ENCODE measurements around the gene GAMT.

GAMT gene

DNA sequence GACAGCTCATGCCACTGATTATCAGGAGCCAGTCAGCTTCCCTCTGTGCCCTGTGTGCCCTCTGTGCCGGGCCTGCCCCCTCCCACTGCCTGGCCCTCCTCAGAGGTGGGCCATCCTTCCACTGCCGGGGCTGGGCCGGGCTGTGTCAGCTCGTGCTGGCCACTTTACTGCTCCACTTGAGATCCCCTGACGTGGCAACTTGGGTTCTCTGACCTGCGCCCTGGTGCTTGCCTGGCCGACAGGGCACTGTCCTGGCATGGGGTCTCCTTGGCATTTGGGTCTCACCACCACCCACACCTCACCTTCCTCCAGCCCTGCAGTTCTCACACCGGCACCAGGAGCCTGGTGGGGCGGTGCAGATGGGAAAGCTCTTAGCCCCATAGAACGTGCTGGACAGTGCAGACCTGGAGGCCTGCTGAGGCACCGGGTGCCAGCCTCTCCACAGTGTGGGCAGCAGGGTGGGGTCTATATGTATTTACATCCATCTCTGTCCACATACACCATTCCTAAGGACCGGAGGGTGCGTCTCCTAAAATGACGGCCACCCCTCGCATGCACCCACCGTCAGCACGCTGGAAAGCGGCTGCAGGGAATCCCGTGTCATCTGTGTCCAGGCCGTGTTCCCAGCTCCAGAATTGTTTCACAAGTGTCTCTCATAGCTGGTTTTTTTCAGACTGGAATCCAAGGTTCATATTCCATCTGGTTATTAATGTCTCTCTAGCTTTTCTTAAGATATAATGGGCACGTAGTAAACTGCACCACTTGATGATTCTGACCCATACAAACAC is 17.8 kb upstream of the GAMT start:
- in situ Hi-C loops (cut with MboI; ENCODE audit: low sequenced_read_pairs), result no loop called here

DNA sequence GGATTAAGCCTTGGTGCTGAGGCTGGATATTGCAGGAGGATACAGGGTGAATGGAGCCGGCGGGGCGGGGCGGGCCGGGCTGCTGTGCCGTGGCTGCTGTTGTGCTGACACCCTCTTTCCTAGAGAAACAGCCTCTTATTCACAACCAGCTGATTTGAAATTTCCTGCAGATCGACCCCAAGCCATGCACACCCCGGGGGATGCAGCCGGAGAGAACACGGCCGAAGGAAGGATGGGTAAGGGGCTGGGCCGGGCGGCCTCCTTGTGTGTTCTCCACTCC is 17.1 kb upstream of the GAMT start:
- in situ Hi-C loops (cut with MboI; ENCODE audit: low sequenced_read_pairs), result no loop called here

DNA sequence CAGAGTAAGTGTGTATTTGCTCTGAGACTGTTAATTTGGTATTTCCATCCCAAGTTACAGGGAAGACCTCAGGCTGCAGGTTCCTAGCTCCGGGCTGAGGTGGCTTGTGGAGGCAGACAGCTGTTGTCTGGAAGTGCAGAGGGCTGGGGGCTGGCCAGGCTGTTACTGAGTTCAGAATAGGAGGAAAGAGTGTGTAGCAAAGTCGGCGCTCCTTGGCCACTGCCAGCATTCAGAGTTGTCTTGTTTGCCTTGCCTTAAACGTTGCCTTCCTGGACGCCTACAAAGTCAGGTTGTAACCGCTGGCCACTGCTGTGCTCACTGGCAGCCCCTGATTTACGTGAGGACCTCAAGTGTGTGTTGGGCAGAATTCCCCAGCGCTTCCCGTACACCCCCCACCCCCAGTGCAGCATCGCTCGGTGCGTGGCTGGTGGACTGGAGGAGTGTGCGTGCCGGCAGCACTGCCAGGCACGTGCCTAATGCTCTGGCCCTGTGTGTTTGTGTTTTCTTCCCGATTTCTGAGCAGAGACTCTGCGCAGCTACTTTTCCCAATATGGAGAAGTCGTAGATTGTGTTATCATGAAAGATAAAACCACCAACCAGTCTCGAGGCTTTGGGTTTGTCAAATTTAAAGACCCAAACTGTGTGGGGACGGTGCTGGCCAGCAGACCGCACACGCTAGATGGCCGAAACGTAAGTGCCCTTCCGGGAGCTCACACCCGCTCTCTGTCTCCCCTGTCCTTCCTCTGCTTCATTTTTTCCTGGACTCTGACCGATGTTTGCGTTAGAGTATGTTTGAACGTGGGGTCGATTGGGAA is 16.5 kb upstream of the GAMT start:
- in situ Hi-C loops (cut with MboI; ENCODE audit: low sequenced_read_pairs), result no loop called here

DNA sequence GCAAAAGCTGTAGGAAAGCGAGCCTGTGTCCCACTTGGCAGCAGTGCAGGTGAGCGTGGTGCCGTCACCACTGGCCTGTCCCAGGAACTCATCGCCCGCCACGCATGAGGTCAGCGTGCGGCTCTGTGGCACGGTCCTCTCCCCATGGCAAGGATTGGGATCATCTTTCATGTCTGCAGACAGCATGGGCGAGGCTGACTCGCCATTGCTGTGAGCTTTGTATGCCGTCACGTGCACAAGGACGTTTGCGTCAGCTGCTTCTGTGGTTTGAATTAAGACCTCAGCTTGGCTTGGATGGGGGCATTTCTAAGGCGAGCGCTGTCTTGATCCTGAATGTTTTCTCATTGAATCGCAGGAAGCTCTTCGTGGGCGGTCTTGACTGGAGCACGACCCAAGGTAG is 15.8 kb upstream of the GAMT start:
- in situ Hi-C loops (cut with MboI; ENCODE audit: low sequenced_read_pairs), result no loop called here

DNA sequence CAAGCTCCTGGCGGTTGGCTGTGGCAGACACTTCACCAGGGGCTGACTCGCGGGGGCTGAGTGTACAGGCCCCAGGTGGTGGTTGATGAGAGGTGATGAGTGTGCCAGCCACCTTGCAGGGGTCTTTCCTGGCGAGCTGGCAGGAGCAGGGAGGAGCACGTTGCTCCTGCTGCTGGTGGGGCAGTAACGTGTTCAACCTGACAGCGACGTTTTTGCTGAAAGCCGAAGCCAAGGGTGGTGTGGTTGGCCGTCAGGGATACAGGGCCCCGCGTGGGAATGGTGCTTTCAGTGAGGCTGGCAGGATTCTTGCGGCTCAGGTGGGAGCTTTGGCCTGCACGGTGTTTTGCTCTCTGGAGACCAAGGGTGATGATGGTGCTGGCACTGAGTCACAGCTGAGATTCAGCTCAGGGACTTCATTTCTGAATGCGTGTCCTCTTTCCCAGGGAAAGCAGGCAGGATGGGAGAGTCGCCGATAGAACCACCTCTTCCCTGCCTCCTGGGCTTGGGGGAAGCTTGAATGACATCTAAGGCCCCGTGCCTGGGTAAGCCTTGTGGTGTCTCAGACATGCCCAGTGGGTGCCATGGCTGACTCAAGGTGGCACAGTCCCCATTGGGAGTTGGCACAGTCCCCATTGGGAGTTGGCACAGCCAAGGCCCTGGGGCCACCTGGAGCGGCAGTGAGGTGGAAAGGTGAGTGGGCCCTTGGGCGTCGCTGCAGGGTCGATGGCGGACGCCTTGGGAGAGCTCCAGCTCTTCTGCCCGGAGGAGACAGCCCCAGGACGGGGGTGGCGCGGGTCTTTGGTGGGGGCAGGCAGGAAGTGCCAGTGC is 14.9 kb upstream of the GAMT start:
- in situ Hi-C loops (cut with MboI; ENCODE audit: low sequenced_read_pairs), result no loop called here

DNA sequence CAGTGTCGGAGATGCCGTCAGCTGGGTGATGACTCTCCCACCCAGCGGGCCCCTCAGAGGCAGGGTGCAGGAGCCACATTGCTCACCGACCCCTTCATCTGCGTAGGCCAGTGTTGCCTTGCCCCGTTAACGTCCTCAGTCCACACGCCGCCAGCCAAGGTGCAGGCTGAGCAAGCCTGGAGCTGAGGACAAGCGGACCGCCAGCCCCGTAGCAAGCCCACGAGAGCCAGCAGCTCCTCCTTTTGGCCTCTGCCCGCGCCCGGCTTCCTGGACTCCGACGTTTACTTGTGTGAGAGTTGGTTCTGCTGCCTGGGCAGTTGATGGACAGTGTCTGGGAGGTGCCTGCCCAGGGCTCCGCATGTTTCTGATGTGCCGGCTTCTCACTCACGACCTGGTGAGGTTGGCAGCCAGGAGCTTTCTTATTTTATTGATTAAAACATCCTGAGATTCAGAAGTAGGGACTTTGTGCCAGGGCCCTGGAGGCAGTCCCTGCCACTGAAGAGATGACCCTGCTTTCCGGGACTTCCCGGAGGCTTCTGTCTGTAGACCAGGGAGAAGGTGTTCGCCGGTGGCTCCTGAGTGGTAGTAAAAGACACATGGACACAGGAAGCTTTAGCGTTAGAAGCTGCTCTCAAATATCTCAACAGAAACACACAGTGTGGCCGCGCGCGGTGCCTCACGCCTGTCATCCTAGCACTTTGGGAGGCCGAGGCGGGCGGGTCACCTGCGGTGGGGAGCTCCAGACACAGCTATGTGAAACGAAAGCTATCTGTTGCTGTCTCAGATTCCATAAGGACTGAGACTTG is 11.9 kb upstream of the GAMT start:
- in situ Hi-C loops (cut with MboI; ENCODE audit: low sequenced_read_pairs), result no loop called here

DNA sequence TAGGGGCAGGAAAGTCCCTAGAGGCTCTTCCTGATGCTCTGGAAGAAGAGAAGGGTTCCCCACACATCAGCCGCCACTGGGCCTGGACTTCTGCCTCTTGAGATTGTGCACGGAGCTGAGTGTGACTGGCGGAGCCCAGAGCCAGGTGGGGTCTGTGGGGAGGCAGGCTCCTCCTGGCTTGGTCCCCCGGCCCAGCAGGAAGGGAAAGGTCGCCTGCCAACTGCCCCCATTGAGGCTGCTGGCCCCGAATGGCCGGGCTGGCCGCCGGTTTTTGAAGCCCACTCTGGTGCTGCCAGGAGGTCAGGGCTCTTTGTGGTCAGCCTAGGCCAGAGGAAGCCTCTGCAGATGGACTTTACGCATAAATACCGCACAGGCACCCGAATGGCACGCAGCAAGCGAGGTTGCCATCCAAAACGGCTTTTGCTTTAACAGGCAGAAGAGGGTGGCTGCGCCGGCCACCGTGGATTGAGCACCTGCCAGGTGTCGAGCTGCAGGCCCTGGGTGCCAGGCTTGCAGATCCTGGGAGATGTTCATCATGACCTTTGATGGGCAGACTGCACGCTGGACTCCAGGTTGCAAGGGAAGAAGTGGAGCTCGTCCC is 11.1 kb upstream of the GAMT start:
- in situ Hi-C loops (cut with MboI; ENCODE audit: low sequenced_read_pairs), result no loop called here

DNA sequence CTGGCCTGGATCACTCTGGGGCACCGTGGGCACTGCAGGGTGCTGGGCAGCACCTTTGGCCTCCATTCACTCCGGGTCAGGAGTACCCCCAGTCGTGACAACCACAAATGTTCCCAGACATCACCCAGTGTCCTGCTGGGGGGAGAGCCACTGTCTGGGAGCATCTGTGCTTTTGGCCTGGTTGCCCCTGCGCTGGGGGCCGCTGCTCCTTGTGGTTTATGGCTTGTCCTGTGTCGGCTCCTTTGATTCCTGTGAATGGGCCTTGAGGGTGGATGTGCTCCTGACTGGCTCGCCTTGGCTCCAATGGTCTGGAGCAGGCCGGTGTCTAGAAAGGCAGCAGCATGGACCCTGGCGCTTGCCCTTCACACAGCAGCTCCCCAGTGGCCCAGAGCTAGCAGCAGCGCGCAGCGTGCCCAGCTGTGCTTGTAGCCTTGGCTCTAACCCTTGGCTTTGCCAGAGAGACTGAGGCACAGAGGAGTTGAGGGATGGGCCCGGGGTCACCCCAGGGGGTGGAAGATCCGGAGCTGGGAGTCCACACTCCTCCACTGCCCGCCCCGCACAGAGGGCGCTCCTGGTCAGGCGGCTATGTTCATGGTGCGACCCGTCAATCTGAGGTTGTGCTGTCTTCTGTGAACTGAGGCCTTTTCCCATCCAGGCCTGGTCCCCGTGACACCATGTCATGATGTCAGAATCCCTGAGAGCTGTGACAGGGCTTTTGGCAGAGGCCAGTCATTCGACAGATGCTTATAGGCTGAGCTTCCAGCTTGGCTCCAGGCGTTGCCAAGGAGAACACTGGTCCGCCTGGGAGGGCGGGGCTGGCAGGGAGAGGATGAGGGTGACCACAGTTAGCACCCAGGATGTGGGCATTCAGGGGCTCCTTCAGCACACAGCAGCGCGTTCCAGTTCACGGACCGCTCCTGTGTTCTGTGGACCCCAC is 10.2 kb upstream of the GAMT start:
- in situ Hi-C loops (cut with MboI; ENCODE audit: low sequenced_read_pairs), result no loop called here

DNA sequence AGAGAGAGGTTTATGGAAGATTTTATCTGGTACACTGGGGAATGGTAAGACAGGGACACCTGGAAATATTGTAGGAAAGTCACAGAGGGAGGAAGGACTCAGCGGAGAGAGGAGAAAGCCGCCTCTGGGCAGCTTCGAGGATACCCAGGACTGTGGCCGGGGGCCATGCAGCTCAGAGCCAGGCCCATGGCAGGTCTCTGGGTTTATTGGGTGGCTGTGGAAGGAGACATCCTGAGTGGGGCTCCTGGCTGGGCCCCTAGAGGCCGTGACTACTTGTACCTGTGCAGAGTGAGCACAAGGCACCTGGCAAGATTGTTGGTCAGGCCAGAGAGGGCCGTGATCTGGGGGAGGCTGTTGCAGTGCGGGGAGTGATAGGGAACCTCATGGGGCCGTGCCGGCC is 9.4 kb upstream of the GAMT start:
- in situ Hi-C loops (cut with MboI; ENCODE audit: low sequenced_read_pairs), result no loop called here

DNA sequence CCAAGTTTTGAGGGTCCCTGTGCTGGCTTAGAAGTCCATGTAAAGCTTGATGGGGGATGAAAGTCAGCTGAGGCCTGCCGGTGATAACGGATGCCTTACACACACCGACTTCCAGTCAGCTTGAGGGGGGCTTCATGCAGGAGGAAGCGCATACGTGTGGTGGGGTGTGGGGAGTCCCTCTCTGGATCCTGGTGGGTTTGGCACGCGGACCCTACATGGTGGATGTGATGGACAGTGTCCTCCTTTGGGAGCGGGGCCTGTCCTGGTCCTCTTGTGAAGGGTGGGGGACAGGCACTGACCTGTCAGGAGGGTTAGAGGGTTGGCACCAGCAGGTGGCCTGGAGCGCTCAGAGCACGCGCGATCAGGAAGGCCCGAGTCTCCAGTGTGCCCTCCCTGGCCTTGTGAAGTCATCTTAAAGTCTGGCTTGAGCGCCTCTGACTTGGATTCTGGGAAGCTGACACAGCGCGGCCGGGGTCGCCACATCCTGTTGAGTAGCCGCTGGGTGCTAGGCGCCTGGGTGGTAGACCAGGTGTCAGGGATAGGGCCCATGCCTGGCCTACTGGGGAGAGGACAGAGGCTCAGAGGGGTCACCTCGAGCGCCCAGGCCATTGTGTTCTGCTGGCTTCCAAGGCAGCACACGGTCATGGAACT is 8.9 kb upstream of the GAMT start:
- in situ Hi-C loops (cut with MboI; ENCODE audit: low sequenced_read_pairs), result no loop called here

DNA sequence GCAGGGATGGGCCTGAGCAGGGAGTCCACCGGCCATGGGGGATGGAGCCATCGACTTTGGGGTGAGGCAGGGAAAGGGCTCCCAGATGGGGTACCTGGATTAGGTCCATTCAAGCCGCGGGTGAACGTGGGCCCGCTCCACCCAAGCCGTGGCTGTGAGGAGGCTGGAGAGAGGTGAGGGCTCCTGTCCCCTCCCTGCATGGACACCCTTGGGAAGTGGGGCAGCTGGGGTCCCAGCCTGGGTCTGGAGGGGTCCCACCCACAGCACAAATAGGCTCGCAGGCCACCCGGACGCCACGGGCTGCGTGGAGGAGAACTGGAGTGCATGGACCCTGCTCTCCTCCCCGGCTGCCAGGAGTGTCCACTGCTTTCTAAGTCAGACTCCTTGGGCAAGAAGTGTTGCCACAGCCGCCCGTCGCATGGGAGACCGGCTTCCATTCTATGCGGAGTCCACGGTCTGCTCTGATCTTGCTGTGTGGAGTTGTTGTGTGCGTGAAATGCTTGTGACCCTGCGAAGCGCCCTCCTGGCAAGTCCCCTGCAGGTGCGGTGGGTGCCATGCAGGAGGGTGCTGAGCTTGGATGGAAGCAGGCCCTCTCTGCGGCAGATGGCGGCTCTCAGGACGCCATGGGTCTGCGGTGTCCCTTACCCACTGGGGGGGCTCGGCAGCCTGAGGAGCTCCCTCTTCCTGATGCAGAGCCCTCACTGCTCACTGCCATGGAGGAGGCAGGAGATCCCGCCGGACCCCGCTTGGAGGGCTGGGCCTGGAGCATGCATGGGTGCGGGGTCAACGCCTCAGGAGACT is 8.1 kb upstream of the GAMT start:
- in situ Hi-C loops (cut with MboI; ENCODE audit: low sequenced_read_pairs), result no loop called here

DNA sequence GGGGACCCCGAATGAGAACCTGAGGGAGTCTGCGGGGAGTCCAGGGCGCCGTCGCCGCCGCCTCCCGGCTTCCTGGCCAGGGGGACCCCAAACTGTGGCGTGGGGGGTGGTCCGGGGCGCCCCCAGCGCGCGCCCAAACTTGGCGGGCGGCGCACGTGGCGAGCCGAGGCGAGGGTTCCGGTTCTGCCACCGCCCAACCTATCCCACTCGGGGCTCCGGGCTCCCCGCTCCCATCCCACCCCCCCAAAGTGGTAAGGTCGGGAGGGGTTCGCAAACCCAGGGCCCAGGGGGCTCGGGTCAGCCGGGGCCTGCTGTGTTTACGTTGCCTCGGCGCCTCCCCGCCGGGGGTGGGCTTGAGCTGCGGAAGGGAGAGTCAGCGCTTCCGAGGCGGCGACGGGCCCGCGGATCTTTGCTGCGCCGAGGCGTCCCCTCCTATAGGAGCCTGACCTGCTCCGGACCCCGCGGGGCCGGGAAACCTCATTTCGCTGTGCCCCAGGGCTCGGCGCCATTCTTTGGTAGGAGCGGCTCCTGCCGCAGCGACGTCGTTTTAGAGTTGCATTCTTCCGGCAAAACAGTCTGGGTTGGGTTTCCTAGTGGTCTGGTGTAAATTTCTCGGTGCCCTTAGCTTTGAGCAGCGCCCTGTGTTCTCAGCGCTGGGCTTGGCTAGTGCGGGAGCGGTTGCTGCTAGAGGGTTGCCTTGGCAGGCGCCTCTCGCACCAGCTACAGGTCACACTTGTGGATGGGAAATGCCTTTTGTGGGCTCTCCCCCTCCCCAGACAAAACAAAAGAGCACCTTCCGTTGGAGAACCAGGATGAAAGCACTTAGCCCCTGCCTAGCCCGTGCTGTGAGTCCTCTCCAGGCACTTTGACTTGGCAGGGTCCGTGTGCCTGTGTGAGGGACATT is 7.2 kb upstream of the GAMT start:
- in situ Hi-C loops (cut with MboI; ENCODE audit: low sequenced_read_pairs), result no loop called here

DNA sequence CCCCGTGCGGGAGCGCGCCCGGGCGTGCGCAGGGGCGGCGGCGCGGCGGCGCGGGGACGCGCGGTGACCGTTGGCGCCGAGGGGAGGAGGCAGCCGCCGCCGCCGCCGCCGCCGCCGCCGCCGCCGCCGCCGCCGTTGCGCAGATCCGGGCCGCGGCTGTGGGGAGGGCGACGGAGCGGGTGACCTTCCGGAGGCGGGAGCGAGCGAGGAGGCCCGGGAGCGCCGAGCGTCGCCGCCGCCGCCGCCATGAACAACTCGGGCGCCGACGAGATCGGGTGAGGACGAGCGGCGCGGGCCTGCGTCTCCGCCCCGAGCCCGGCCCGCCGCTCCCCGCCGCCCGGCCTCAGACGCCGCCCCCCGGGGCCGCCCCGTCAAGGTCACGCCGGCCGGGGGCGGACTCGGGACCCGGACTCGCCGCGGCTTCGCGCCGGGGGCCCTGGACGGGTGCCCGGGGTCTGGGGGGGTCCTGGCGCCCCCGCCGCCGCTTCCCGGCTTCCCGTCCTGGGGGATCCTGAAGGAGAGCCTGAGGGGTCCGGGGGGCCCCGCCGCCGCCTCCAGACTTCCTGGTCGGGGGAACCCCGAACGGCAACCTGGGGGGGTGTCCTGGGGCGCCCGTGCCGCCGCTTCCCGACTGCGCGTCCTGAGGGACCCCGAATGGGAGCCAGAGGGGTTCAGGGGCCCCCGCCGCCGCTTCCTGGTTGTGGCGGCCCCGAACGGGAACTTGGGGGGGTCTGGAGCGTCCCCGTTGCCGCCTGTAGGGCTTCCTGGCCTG is 6.4 kb upstream of the GAMT start, which contains the start of gene DAZAP1:
TSS of gene DAZAP1 (plus strand) at position 59 of the 772 bp plus-strand sequence. CDS start at position 247, 188 bp downstream.
- in situ Hi-C loops (cut with MboI; ENCODE audit: low sequenced_read_pairs), result no loop called here

DNA sequence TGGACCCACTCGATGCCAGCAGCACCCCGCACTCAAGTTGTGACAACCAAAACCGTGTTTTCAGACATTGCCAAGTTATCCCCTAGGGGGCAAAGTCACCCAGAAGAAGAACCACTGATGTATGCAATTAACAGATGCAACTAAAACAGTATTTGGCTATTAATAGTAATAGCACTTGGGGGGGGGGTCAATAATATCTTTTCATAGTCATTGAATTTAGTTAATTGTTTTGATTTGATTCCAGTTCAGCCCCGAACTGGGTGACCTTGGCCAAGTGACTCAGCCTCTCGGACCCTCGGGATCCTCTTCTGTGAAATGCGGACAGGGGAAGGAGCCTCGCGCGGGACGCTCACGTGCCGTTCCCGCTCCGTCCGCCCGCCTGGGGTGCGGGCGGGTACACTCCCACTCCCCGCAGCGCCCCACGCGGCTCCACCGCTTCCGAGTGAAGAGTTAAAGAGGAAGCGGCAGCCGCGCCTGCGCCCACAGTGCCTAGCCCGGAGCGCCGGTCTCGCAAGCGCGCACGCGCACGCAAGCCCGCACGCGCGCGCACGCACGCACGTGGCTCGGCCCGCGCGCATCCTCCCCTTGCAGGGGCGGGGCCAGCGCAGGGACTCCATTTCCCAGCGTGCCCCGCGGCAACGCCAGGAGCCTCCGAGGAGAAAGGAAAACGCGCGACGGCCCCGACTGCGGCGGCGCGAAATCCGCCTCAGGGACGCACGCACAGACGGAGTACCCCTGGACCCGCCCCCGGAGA is 5.6 kb upstream of the GAMT start:
- in situ Hi-C loops (cut with MboI; ENCODE audit: low sequenced_read_pairs), result no loop called here

DNA sequence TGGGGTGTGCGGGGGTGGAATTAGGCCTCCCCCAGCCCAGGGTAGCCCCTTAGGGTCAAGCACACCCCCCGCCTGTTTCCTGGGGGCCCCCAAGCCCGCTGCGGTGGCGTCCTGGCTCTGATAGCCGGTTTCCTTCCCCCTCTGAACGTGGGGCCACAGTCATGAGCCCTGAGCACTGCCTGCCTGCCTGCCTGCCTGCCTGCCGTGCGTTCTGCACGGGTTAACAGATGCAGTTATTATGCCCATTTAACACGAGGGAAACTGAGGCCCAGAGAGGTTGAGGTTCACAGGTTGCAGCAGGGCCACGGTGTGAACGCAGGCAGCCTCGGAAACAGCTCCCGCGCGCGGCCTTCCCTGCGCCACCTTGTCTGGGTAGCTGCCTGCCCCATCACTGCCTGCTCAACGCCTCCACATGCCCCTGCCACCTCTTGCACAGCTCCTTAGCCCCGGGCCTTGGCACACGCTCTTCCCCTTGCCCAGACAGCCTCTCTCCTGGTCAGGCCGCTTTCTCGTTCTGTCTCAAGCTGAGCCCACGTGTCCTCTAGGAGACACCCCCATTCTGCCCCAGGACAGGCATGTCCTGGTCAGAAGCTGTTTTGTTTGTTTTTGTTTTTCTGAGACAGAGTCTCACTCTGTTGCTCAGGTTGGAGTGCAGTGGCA is 1.2 kb upstream of the GAMT start:
- in situ Hi-C loops (cut with MboI; ENCODE audit: low sequenced_read_pairs), result no loop called here
